T-helper 2 cell (primary cell): ENCODE data around the gene RASSF7.

Experiments
- DNase-seq, 5 experiments: peaks; one replicate each; pipeline versions ENCODE4 v3.0.0 to v3.0.0-alpha.2; 2012 to 2022

The RASSF7 gene

GRCh38 chr11:532986-533585 is 27.7 kb upstream of the RASSF7 start:
- no peak for DNase-seq

DNA sequence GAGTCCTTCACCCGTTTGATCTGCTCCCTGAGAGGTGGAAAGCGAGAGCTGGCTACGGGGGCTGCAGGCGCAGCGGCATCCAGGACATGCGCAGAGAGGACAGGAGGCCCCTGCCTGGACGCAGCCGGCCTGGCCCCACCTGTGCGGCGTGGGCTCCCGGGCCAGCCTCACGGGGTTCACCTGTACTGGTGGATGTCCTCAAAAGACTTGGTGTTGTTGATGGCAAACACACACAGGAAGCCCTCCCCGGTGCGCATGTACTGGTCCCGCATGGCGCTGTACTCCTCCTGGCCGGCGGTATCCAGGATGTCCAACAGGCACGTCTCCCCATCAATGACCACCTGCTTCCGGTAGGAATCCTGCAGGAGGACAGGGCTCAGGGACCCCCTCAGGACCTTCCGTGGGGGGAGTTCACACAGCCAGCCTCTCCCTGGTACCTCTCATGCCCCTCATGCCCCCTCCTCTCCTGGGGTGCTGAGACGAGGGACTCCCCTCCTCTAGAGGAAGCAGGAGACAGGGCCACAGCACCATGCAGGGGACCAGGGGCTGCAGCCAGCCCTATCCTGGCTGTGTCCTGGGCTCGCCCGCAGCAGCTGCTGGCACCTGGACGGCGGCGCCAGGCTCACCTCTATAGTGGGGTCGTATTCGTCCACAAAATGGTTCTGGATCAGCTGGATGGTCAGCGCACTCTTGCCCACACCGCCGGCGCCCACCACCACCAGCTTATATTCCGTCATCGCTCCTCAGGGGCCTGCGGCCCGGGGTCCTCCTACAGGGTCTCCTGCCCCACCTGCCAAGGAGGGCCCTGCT is 27.0 kb upstream of the RASSF7 start:
- DNase-seq: no peak

GRCh38 chr11:534396-535209 is 26.2 kb upstream of the RASSF7 start:
- peak in 1 of 5 experiments; percentile 67 for DNase-seq

DNA sequence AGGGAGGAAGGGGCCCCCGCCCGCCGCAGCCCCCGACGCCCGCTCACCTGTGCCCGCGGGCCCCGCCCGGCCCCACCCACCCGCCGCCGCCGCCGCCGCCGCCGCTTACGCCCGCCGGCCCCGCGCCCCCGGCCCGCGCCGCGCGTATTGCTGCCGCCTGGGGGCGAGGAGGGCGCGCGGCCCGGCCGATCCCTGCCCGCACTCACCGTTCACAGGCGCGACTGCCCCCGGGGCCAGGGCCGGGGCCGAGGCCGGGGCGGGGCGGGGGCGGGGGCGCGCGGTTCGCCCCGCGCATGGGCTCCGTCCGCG is 25.6 kb upstream of the RASSF7 start:
- DNase-seq: no peak

DNA sequence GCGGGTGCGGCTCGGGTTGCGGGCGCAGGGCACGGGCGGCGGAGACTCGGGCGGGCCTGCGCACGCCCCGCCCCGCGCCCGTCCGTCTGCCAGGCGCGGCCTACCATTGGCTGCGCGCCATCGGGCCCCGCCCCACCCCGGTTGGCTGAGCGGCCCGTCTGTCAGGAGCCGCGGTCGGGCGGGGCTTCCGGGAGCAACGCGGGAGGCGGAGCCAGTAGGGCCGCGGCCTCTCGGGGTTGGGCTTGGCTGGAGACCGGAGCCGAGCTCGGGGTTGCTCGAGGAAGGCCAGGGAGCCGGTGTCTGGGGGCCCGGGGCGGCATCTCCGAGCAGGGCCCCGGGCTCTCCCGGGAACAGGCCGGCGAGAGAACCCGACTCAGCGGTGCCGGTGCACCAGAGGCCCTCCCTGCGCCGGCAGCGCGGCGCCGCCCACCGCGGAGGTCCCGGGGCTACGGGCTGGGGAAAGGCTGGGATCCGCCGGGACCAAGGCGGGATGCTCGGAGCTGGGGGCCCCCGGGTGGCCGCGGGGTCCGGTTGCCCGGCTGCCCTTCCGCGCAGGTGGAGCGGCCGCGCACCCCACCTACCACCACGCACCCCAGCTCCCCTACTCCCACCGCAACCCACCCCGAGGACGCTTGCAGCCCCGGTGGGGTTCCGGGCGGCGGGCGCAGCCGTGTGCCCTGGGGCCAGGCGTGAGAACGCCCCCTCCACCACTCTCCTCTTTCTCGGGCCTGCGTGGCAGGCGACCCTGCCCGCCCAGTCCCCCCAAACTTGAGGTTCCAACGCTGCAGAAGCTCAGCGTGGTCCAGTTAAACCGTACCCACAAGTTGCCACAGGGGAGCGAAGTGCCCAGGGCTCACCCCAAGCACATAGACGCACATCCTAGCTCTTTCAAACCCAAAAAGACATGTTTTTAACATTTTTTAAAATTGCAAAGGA is 25.0 kb upstream of the RASSF7 start, which contains the start of gene HRAS:
Gene HRAS, minus strand, starts transcription at position 58 of the 936 bp plus-strand sequence.
- peak; percentile 92 to 97 (median 95) for DNase-seq

DNA sequence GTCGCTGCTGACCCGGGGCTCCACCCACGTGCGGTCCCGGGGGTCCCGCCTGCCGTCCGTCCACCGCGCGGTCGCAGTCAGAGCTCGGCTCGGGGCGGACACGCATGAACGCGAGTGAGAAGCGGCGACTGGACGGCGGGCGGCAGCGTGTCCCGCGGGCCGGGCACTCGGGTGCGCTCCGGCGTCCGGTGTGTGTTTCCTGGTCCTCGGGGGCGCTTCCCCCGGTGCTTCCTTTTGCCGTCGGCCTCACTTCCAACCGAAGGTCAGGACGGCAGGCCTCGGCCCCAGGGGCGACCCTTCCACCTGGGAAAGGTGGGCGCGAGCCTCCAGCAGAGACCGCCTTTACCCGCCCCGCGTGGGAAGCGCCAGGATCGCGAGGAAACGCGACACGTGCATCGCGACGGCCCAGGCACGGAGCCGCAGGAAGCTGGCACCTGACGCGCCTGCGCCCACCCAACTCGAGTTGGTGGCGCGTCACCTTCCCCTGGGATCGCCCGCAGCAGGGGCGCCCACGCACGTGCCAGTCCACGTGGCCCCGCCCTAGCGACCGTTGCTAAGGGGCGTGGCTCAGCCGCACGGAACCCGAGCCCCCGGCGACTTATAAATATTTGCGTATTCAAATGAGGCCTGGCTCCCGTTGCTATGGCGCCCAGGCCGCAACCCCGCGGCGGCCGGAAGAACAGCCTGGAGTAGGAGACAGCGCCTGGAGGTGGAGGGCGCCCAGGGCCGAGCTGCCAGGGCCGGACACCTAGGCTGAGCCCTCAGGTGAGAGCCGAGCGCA is 23.7 kb upstream of the RASSF7 start, which contains the start of gene LRRC56:
Gene LRRC56, plus strand, starts transcription at position 687 of the 781 bp plus-strand sequence. CDS start 3,158 bp downstream, outside the sequence.
- peak; percentile 79 to 94 (median 88) for DNase-seq

DNA sequence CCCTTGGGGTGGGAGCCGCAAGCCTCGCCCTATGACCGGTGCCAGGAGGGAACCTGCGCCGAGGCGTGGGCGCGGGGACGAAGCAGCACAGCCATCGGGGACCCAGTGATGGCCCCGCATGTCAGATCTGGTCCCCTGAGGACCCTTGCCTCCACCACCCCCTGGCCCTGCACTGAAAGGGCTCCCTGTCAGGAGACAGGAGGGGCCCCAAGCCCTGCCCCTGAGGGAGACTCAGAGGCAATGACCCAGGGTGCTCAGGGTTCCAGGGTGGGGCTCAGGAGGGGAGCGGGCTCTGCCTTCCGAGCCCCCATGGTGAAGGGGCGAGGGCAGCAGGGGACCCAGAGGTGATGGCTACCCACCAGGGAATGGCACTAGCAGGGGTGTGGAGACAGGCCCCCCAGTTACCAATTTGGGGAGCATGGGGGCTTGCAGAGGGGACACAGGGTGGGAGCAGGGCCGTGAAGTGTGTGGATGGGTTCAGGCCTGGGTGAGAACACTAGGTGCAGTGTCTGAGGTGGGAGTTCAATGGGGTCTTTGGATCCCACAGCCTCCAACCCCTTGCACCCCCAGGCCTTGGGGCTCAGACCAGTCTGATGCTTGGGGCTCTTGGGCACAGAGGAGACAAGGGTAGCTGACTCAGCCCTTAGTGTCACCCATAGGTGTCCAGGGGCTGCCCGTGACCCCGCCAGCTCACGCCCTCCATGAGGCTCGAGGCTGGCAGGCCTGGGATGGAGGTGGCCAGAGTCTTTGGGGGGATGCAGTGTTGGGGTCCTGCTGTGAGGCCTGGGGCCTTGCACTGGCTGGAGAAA is 22.9 kb upstream of the RASSF7 start:
- no peak for DNase-seq

GRCh38 chr11:538431-539051 is 22.2 kb upstream of the RASSF7 start:
- DNase-seq: peak in 1 of 5 experiments; percentile 1

DNA sequence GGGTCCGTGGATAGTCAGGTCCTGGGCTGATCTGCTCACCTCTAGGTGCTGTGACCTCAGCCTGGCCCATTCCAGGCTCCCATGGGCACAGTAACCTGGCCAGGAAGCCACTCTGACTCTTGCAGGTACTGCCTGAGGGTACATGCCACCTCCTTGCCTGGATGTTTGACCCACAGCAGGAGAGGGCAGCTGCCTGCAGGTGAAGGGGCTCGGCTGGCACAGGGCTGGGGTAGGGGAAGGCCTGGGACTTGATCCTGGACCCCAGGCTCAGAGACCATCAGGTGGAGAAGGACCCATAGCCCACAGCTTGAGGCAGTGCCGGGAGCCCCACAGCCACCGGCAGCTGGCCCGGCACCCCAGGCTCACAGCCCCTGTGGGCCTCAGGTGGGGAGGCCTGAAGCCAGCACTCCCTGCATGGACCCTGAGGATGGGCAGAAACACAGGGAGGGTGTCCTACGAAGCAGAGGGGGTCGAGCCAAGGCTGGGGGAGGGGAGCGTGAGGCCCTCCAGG is 20.7 kb upstream of the RASSF7 start:
- DNase-seq: no peak

- DNase-seq: no peak
These were observed 20.0 kb upstream of the RASSF7 start for GRCh38 chr11:540583-541432.

DNA sequence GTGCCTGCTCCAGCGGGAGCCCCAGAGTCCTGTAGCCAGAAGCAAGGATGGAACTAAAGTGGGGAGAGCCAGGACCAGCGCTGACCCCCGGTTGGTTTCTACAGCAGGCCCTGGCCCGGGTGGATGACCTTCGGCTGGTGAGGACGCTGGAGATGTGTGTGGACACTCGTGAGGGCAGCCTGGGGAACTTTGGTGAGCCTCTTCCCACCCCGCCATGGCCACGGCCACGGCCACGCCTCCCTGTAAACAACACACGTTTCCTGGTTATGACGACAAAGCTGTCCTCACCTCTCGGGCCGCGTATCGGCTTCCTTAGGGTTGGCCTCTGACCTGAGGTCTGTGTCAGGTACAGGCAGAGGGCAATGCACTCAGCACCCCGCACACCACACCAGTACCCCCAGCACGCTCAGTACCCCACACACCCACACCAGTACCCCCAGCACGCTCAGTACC is 19.3 kb upstream of the RASSF7 start:
- peak in 1 of 5 experiments; percentile 1 for DNase-seq

- no peak for DNase-seq
These were observed 16.0 kb upstream of the RASSF7 start for GRCh38 chr11:544817-545166.

DNA sequence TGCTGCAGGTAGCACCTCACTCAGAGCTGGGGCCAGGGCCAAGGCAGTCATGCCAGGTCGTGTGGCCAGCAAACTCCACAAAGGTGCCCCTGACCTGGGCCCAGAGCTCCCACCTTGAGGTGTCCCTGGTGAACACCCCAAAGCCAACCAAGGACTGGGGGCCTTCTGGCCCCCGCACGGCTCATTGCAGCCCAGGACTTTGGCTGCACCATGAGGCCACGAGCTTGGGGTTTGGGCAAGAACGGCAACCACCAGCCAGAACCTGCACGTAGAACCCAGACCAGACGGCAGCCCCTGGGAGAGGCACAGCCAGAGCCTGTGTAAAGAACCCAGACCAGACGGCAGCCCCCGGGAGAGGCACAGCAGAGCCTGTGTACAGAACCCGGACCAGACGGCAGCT is 15.6 kb upstream of the RASSF7 start:
- DNase-seq: no peak

- DNase-seq: no peak
These were observed 11.8 kb upstream of the RASSF7 start for GRCh38 chr11:548700-549603.

GRCh38 chr11:550021-550745 is 10.6 kb upstream of the RASSF7 start:
- no peak for DNase-seq

DNA sequence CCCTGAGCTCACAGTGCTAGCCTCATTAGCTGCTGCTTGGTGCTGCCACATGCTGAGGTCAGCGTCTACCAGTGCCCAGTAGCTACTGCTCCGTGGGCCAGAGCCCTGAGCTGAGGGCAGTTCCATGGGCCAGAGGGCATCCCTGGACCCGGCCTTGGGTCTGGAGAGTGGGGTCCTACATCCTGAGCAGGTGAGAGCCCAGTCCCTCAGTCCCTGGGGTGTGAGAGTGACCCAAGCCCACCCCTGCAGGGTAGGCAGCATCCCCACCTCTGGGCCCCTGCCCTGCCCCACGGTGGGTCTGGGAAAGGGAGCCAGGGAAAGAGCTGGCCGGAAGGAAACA is 10.1 kb upstream of the RASSF7 start:
- DNase-seq: no peak

DNA sequence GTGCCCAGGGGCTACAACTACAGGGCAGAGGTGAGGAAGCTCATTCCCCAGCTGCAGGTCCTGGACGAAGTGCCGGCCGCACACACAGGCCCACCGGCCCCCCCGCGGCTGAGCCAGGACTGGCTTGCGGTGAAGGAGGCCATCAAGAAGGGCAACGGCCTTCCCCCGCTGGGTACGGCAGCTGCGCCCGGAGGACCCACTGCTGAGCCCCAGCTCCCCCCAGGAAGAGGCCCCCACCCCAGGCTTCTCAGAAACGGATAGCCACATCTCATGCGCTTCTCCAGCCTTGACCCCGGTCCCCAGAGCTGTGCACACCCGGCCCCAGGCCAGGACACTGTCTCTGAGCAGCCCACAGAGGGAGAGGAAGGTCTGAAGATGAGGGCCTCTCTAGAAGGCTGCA is 9.6 kb upstream of the RASSF7 start:
- DNase-seq: no peak
